PC-9 (cell line): ENCODE measurements around the gene C18orf63. TPM values are rescaled to one million over a fixed set of nuclear protein-coding genes. Genes with fewer than 3 reads are reported as not detected.
A peak's percentile ranks its signal among the peaks of the same experiment; 100 is the strongest.

Source experiments
- BruUV-seq: library from RNA; stranded (reverse); fragments of 400-500 nt; replicated peaks from 2 replicates; lab custom pipeline; 2021; lab: Mats Ljungman, UMichigan
- CTCF ChIA-PET: fragments of 300-600 bp; sonication (Branson Sonifier 250); formaldehyde crosslinking; loops from one replicate; lab custom pipeline; 2022; ENCODE audit warnings: antibody characterized with exemption; lab: Charles Lee
- POLR2A ChIA-PET: fragments of 300-600 bp; sonication (Branson Sonifier 250); formaldehyde crosslinking; loops from one replicate; lab custom pipeline; 2022; ENCODE audit warnings: antibody characterized with exemption; ENCODE audit not compliant: unreplicated experiment; lab: Charles Lee
- DNase-seq, 2 experiments: peaks; one replicate each; pipeline versions ENCODE4 v3.0.0 to v3.0.0-alpha.2; 2015 to 2022; ENCODE audit warnings: mixed read lengths in 1 of 2
- H2AFZ ChIP-seq: fragments of 200-600 bp; sonication (generic); 2 replicates; pipeline ENCODE4 v1.8.1; 2017; ENCODE audit warnings: antibody characterized with exemption
- H3F3A ChIP-seq: fragments of 200-600 bp; sonication (generic); 2 replicates; pipeline ENCODE4 v1.8.1; 2017; ENCODE audit warnings: antibody characterized with exemption, mild to moderate bottlenecking, low read depth; ENCODE audit not compliant: insufficient read depth
- H3K27ac ChIP-seq: fragments of 200-600 bp; sonication (generic); 2 replicates; pipeline ENCODE4 v1.6.1; 2016; ENCODE audit warnings: mixed run types
- H3K27me3 ChIP-seq: fragments of 200-600 bp; sonication (generic); 2 replicates; pipeline ENCODE4 v1.6.1; 2016; ENCODE audit warnings: low read depth, mixed run types; ENCODE audit not compliant: insufficient read depth
- H3K36me3 ChIP-seq: fragments of 200-600 bp; sonication (generic); 2 replicates; pipeline ENCODE4 v1.6.1; 2016; ENCODE audit warnings: low read depth, mixed run types
- H3K4me1 ChIP-seq: fragments of 200-600 bp; sonication (generic); replicated peaks from 2 replicates; pipeline ENCODE4 v1.6.1; 2016; ENCODE audit warnings: mixed run types; ENCODE audit not compliant: insufficient read depth
- H3K4me2 ChIP-seq: fragments of 200-600 bp; sonication (generic); 2 replicates; pipeline ENCODE4 v1.6.1; 2017; ENCODE audit warnings: mixed run types
- H3K4me3 ChIP-seq: fragments of 200-600 bp; sonication (generic); 2 replicates; pipeline ENCODE4 v1.6.1; 2016; ENCODE audit warnings: mixed run types
- H3K79me2 ChIP-seq: fragments of 200-600 bp; sonication (generic); 2 replicates; pipeline ENCODE4 v1.6.1; 2017; ENCODE audit warnings: low read depth, mixed run types
- H3K9me2 ChIP-seq: fragments of 200-600 bp; sonication (generic); 2 replicates; pipeline ENCODE4 v1.8.1; 2017; ENCODE audit warnings: mild to moderate bottlenecking; ENCODE audit not compliant: insufficient read depth
- H3K9me3 ChIP-seq: fragments of 200-600 bp; sonication (generic); 2 replicates; pipeline ENCODE4 v1.8.1; 2016; ENCODE audit warnings: low read depth; ENCODE audit not compliant: insufficient read depth
- H4K20me1 ChIP-seq: fragments of 200-600 bp; sonication (generic); 2 replicates; pipeline ENCODE4 v1.8.1; 2017; ENCODE audit not compliant: insufficient read depth
- CTCF ChIP-seq: fragments of 200-600 bp; sonication (generic); conservative IDR thresholded peaks from 2 replicates; pipeline ENCODE4 v1.6.1; 2017; ENCODE audit warnings: mixed run types, antibody characterized with exemption, mild to moderate bottlenecking, moderate library complexity
- EZH2 ChIP-seq: fragments of 200-600 bp; sonication (generic); IDR thresholded peaks from 2 replicates; pipeline ENCODE4 v1.8.0; 2017; ENCODE audit warnings: antibody characterized with exemption, low read depth
- intact Hi-C: fragments of 100-400 bp; cut with micrococcal nuclease; formaldehyde crosslinking; loops from one replicate; pipeline ENCODE4 v1.10.0; 2022; ENCODE audit not compliant: unreplicated experiment
- total RNA-seq: library from RNA; stranded (reverse); gene quantifications from 2 replicates; pipeline ENCODE4 v1.2.3, GENCODE V29; 2021

The C18orf63 gene
- total RNA-seq, 1 experiment from 2014 or later, result not detected

- Histone ChIP-seq H4K20me1 (no peaks in the 10 kb centered on the region), H3F3A (no peaks in the 10 kb centered on the region), H3K4me2 (no peak overlapping the region), H3K4me1 (no peaks in the 10 kb centered on the region), H3K4me3 (no peak overlapping the region), H3K9me2 (no peaks in the 10 kb centered on the region), H3K36me3 (no peaks in the 10 kb centered on the region), H3K27ac (no peak overlapping the region), H3K79me2 (no peaks in the 10 kb centered on the region), H3K9me3 (no peaks in the 10 kb centered on the region), H3K27me3 (no peaks in the 10 kb centered on the region), H2AFZ (no peak overlapping the region)
- peak; percentile 12 to 58 for DNase-seq
- intact Hi-C loops, result loop anchor here (1.0 to 5.0 kb wide), 5 partner anchors 146 to 1690 kb away; no protein-coding TSS in a partner anchor
- TF ChIP-seq EZH2, result no peak
- peak; percentile 92 for TF ChIP-seq CTCF
- ChIA-PET POLR2A (no interaction called here), CTCF (interaction anchor here (0.7 to 1.2 kb wide), 8 partner anchors 143 to 434 kb away, joined by 3 to 9 read pairs (median 4); no protein-coding TSS in a partner anchor)
- BruUV-seq, result no TSS peak
Observed at GRCh38 chr18:74342416-74343043, 26.9 kb downstream of the C18orf63 start.

DNA sequence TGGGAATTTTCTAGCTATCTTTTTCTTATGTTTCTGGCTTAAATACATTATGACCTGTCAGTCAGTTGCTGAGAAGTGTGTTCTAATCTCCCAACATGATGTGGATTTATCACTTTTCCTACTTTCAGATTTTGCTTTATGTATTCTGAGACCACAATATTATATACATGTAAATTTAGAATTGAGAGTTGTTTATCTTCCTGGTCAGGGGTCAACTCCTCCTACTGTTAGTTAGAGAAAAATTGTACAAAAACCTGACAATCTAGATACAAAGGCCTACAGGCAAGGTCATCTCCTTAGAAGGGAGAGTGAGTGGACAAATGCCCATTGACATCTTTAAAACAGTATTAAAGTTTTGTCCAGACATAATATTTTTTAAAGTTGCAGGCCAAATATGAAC lies 30.6 kb downstream of the C18orf63 start:
- Histone ChIP-seq H3K27ac (no peak overlapping the region), H3K79me2 (no peaks in the 10 kb centered on the region), H4K20me1 (no peaks in the 10 kb centered on the region), H2AFZ (no peak overlapping the region), H3K9me2 (no peaks in the 10 kb centered on the region), H3F3A (no peaks in the 10 kb centered on the region), H3K4me2 (no peak overlapping the region), H3K27me3 (no peaks in the 10 kb centered on the region), H3K9me3 (no peaks in the 10 kb centered on the region), H3K4me3 (no peak overlapping the region), H3K36me3 (no peaks in the 10 kb centered on the region), H3K4me1 (no peaks in the 10 kb centered on the region)
- no peak for DNase-seq
- ChIA-PET CTCF (no interaction called here), POLR2A (no interaction called here)
- no peak for TF ChIP-seq EZH2
- TF ChIP-seq CTCF, result no peak
- intact Hi-C loops, result no loop called here
- BruUV-seq, result no TSS peak

DNA sequence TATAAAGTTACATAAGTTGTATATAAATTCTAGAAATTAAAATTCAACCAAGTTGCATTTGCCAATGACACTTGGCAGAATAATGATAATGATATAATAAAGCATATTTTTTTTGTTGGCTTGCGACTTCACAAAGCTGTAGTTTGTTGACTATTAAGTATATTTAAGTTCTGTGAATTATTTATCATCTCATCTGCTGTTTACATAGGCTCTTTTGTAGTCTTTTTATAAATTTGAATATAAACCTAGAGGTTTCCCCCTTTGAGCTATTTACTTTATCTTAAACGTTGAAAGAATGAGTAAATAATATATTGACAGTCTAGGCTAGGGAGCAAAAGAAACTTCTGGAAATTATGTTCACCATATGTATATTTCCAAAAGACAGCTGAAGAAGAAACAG lies 32.9 kb downstream of the C18orf63 start:
- Histone ChIP-seq H3K9me3 (no peaks in the 10 kb centered on the region), H3K27ac (no peak overlapping the region), H3K4me2 (no peak overlapping the region), H3F3A (no peaks in the 10 kb centered on the region), H3K4me1 (no peaks in the 10 kb centered on the region), H4K20me1 (no peaks in the 10 kb centered on the region), H3K36me3 (no peaks in the 10 kb centered on the region), H3K4me3 (no peak overlapping the region), H3K9me2 (no peaks in the 10 kb centered on the region), H3K79me2 (no peaks in the 10 kb centered on the region), H2AFZ (no peak overlapping the region), H3K27me3 (peaks cover 5% of the 10 kb centered on the region)
- ChIA-PET CTCF (no interaction called here), POLR2A (no interaction called here)
- BruUV-seq, result no TSS peak
- intact Hi-C loops, result no loop called here
- no peak for DNase-seq
- TF ChIP-seq EZH2 (no peak), CTCF (no peak)
